ENCODE measurements around the gene CRMP1.

DNA sequence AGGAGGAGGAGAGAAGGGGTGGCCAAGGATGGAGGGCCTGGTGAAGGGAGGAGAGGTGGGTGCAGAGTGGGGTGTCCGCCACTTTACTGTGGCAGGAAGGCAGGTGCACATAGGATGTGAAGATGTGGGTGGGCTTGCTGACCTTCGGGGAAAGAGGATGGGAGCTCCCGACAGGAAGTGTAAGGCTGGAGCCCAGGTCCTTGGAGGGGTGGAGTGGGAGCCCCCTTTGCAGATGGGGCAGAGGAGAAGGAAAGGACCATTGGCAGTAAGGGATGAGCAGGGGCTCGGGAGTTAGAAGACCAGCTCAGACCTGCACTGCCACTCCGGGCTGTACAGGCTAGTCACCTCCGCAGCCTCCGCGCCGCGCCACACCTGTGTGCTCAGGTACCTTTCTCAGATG, 92.4 kb downstream of the CRMP1 start:
- TF ChIP-seq, protein P1, sequence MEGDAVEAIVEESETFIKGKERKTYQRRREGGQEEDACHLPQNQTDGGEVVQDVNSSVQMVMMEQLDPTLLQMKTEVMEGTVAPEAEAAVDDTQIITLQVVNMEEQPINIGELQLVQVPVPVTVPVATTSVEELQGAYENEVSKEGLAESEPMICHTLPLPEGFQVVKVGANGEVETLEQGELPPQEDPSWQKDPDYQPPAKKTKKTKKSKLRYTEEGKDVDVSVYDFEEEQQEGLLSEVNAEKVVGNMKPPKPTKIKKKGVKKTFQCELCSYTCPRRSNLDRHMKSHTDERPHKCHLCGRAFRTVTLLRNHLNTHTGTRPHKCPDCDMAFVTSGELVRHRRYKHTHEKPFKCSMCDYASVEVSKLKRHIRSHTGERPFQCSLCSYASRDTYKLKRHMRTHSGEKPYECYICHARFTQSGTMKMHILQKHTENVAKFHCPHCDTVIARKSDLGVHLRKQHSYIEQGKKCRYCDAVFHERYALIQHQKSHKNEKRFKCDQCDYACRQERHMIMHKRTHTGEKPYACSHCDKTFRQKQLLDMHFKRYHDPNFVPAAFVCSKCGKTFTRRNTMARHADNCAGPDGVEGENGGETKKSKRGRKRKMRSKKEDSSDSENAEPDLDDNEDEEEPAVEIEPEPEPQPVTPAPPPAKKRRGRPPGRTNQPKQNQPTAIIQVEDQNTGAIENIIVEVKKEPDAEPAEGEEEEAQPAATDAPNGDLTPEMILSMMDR (IDR thresholded peaks at IDR 0.05; ENCODE audit: borderline replicate concordance, extremely low read depth, low read length, poor library complexity, severe bottlenecking): no peak
- no peak for TF ChIP-seq EZH2 (IDR thresholded peaks at IDR 0.05; ENCODE audit: borderline replicate concordance, low read depth, low read length, severe bottlenecking)
